ENCODE measurements around the gene ZNF524. TPM values are rescaled to one million over a fixed set of nuclear protein-coding genes. Genes with fewer than 3 reads are reported as not detected.
A peak's percentile ranks its signal among the peaks of the same experiment; 100 is the strongest.

ZNF524 gene
- total and polyA plus RNA-seq, 9 of the 15 experiments (the other 6 are each of a cell fraction or from before 2014, with no cell fraction given): 0.08 to 15.6 (median 2.9) TPM

GRCh38 chr19:55640043-55640576 is 40.0 kb downstream of the ZNF524 start (continued):
- TF ChIP-seq, protein P1, sequence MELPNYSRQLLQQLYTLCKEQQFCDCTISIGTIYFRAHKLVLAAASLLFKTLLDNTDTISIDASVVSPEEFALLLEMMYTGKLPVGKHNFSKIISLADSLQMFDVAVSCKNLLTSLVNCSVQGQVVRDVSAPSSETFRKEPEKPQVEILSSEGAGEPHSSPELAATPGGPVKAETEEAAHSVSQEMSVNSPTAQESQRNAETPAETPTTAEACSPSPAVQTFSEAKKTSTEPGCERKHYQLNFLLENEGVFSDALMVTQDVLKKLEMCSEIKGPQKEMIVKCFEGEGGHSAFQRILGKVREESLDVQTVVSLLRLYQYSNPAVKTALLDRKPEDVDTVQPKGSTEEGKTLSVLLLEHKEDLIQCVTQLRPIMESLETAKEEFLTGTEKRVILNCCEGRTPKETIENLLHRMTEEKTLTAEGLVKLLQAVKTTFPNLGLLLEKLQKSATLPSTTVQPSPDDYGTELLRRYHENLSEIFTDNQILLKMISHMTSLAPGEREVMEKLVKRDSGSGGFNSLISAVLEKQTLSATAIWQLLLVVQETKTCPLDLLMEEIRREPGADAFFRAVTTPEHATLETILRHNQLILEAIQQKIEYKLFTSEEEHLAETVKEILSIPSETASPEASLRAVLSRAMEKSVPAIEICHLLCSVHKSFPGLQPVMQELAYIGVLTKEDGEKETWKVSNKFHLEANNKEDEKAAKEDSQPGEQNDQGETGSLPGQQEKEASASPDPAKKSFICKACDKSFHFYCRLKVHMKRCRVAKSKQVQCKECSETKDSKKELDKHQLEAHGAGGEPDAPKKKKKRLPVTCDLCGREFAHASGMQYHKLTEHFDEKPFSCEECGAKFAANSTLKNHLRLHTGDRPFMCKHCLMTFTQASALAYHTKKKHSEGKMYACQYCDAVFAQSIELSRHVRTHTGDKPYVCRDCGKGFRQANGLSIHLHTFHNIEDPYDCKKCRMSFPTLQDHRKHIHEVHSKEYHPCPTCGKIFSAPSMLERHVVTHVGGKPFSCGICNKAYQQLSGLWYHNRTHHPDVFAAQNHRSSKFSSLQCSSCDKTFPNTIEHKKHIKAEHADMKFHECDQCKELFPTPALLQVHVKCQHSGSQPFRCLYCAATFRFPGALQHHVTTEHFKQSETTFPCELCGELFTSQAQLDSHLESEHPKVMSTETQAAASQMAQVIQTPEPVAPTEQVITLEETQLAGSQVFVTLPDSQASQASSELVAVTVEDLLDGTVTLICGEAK (IDR thresholded peaks at IDR 0.05): no peak
- TF ChIP-seq, protein P1 (CRISPR knock-in tag; IDR thresholded peaks at IDR 0.05): peak; percentile 62; the same call in 1 of the 2 replicates
- no peak for TF ChIP-seq SNIP1 (IDR thresholded peaks at IDR 0.05; ENCODE audit: low read depth)
- peak; percentile 54 for TF ChIP-seq HMGN3 (IDR thresholded peaks at IDR 0.05; ENCODE audit: borderline replicate concordance, extremely low read depth, insufficient read length, low read depth, low read length)
- no peak for TF ChIP-seq ZNF133 (CRISPR knock-in tag; IDR thresholded peaks at IDR 0.05)
- TF ChIP-seq ZSCAN32 (CRISPR knock-in tag; IDR thresholded peaks at IDR 0.05): no peak
- peak; percentile 95 for TF ChIP-seq RNF2 (IDR thresholded peaks at IDR 0.05)
- TF ChIP-seq MIER1 (IDR thresholded peaks at IDR 0.05; ENCODE audit: low read depth): no peak
- no peak for TF ChIP-seq MEF2D (tag; conservative IDR thresholded peaks at IDR 0.05; ENCODE audit: low read depth)
- TF ChIP-seq RFX7 (CRISPR knock-in tag; IDR thresholded peaks at IDR 0.05): no peak
- no peak for TF ChIP-seq HLTF (IDR thresholded peaks at IDR 0.05)
- TF ChIP-seq NFYB (IDR thresholded peaks at IDR 0.05; ENCODE audit: extremely low read depth, insufficient read length): no peak
- TF ChIP-seq, protein P2, sequence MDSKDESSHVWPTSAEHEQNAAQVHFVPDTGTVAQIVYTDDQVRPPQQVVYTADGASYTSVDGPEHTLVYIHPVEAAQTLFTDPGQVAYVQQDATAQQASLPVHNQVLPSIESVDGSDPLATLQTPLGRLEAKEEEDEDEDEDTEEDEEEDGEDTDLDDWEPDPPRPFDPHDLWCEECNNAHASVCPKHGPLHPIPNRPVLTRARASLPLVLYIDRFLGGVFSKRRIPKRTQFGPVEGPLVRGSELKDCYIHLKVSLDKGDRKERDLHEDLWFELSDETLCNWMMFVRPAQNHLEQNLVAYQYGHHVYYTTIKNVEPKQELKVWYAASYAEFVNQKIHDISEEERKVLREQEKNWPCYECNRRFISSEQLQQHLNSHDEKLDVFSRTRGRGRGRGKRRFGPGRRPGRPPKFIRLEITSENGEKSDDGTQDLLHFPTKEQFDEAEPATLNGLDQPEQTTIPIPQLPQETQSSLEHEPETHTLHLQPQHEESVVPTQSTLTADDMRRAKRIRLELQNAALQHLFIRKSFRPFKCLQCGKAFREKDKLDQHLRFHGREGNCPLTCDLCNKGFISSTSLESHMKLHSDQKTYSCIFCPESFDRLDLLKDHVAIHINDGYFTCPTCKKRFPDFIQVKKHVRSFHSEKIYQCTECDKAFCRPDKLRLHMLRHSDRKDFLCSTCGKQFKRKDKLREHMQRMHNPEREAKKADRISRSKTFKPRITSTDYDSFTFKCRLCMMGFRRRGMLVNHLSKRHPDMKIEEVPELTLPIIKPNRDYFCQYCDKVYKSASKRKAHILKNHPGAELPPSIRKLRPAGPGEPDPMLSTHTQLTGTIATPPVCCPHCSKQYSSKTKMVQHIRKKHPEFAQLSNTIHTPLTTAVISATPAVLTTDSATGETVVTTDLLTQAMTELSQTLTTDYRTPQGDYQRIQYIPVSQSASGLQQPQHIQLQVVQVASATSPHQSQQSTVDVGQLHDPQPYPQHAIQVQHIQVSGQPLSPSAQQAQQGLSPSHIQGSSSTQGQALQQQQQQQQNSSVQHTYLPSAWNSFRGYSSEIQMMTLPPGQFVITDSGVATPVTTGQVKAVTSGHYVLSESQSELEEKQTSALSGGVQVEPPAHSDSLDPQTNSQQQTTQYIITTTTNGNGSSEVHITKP (IDR thresholded peaks at IDR 0.05; ENCODE audit: partially characterized antibody): no peak
- TF ChIP-seq ZNF282 (CRISPR knock-in tag; IDR thresholded peaks at IDR 0.05): peak; percentile 98
- no peak for TF ChIP-seq NELFE (IDR thresholded peaks at IDR 0.05; ENCODE audit: insufficient read depth, insufficient read length)
- no peak for TF ChIP-seq MTA2 (IDR thresholded peaks at IDR 0.05; ENCODE audit: low read depth)
- no peak for TF ChIP-seq SETDB1 (IDR thresholded peaks at IDR 0.05; ENCODE audit: low read length)
